ENCODE results near the gene HECTD3.

GRCh38 chr1:45033356-45033755 is 22.2 kb upstream of the HECTD3 start:
- TF ChIP-seq, protein P1, sequence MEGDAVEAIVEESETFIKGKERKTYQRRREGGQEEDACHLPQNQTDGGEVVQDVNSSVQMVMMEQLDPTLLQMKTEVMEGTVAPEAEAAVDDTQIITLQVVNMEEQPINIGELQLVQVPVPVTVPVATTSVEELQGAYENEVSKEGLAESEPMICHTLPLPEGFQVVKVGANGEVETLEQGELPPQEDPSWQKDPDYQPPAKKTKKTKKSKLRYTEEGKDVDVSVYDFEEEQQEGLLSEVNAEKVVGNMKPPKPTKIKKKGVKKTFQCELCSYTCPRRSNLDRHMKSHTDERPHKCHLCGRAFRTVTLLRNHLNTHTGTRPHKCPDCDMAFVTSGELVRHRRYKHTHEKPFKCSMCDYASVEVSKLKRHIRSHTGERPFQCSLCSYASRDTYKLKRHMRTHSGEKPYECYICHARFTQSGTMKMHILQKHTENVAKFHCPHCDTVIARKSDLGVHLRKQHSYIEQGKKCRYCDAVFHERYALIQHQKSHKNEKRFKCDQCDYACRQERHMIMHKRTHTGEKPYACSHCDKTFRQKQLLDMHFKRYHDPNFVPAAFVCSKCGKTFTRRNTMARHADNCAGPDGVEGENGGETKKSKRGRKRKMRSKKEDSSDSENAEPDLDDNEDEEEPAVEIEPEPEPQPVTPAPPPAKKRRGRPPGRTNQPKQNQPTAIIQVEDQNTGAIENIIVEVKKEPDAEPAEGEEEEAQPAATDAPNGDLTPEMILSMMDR (optimal IDR thresholded peaks at IDR 0.05 in 1 of 3, IDR thresholded peaks at IDR 0.05 in 1 of 3, conservative IDR thresholded peaks at IDR 0.05 in 1 of 3; ENCODE audit: extremely low read depth in 1 of 3, insufficient read depth in 2 of 3, low read length in 3 of 3) = no peak
- TF ChIP-seq EZH2 (IDR thresholded peaks at IDR 0.05; ENCODE audit: low read length) = no peak

All from keratinocyte (primary cell).